ENCODE measurements around the gene FAM227B.
"Not testable (repeated sequence)": the region's sequence is repeated elsewhere in the genome, so short reads cannot be mapped to it uniquely, and the experiment has no call there.

Gene FAM227B

GRCh38 chr15:49612240-49612639, 8.4 kb downstream of the FAM227B start:
- not testable (repeated sequence) for H3K4me3 ChIP-seq (ENCODE audit: low read depth, low read length)

DNA sequence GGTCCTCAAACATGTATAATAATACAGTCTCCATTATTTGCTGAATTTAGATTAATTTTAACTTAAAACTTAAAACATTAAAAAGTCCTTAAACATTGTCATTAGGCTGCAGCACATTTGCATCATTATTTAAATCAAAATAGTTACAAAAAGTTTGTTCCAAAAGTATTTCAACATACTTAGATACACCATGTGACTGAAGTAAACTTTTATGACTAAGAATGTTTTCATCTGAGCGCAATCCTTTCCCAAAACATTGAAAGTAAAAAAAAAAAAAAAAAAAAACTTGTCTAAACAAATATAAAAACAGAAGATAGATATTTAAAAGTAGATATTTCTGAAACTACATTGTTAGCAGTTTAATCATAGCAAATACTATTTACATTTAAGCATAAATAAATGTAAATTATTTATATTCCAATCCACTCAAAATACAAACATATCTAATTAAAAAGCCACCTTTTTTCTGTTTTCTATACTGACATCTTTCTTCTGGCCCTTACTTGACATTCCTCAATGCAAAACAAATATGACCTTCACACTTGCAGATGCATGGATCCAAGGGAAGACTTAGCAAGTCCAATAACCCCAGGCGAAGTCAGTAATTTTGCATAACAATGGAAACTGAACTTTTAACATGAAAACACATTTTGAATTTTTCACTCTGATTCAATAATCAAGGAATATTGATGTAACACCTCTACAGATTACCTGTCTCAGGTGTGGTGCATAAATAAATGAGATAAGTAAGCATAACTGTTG, 10.3 kb downstream of the FAM227B start:
- no peak overlapping the region for H3K4me3 ChIP-seq (ENCODE audit: low read depth, low read length)

GRCh38 chr15:49606594-49606993, 14.0 kb downstream of the FAM227B start:
- H3K4me3 ChIP-seq (ENCODE audit: low read depth, low read length): no peak overlapping the region

DNA sequence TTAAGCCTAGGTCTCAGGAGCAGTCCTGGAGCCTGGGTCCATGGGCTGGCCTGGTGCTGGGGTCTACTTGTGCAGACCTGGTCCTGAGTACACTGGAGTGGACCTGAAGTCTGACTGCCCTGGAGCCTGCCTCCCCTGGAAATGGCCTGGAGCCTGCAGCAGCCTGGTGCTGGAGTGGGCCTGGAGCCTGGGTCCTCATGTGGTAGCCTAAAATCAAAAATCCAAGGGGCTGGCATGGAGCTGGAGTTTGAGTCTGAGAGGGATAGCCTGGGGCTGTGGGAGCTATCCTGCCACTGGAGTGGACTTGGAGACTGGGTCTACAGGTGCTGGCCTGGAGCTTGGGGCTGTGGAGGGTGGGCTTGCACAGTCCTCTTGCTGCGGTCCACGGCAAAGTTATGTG, 15.0 kb downstream of the FAM227B start:
- no peak overlapping the region for H3K4me3 ChIP-seq (ENCODE audit: low read depth, low read length)

DNA sequence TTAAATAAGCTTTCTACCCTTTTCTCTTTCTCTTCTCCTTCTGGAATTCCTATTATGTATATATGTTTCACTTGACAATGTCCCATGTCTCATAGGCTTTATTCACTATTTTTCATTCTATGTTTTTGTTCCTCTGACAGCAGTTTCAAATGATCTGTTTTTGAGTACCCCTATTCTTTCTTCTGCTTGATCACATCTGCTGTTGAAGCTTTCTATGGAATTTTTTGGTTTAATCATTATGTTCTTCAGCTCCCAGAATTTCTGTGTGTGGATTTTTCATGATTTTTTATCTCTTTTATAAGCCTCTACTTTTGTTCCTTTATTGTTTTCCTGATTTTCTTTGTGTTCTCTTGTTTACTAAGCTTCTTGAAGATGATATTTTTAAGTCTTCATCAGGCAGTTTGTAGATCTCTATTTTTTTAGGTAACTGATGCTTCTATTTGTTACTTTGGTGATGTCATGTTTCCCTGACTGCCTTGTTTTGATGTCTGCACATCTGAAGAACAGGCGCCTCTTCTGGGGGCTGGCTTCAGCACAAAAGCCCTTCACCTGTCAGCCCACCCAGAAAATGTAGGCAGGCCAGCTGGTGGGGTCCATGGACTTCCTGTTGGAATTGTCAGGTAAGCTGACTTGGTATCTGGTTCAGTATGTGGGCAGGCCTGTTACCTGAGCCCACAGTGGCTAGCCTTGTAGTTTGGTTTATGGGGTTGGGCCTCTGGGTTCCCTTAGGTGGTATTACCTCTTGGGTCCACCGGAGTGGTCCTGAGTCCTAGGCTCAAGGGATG, 15.8 kb downstream of the FAM227B start:
- H3K4me3 ChIP-seq (ENCODE audit: low read depth, low read length): no peak overlapping the region

DNA sequence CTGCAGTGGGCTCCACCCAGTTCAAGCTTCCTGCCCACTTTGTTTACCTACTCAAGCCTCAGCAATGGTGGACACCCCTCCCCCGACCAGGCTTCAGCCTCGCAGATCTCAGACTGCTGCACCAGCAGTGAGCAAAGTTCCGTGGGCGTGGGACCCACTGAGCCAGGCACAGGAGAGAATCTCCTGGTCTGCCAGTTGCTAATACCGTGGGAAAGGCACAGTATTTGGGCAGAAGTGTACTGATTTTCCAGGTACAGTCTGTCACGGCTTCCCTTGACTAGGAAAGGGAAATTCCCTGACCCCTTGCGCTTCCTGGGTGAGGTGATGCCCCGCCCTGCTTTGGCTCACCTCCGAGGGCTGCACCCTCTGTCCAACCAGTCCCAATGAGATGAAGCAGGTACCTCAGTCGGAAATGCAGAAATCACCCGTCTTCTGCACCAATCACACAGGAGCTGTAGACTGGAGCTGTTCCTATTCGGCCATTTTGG, 27.7 kb downstream of the FAM227B start:
- not testable (repeated sequence) for H3K4me3 ChIP-seq (ENCODE audit: low read depth, low read length)

DNA sequence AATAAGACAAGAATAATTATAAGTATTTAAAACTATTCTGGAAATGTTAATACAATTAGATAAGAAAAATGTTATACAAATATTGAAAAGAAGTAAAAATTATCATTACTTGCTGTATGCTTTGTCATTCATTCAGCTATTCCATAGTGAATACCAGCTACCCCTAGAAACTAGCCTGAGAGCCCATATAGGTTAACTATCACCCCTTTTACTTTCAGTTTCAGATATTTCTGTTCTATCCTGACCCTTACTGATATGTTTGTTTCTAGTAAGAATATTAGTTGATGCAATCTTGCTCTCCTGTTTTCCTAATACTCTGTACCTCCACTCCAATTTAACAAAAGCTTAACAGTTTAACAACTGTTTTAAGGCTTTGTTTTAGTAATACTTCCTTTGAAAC, 31.6 kb downstream of the FAM227B start:
- no peak overlapping the region for H3K4me3 ChIP-seq (ENCODE audit: low read depth, low read length)

- H3K4me3 ChIP-seq (ENCODE audit: low read depth, low read length): no peak overlapping the region
Measured at GRCh38 chr15:49573421-49573820, 47.2 kb downstream of the FAM227B start.

DNA sequence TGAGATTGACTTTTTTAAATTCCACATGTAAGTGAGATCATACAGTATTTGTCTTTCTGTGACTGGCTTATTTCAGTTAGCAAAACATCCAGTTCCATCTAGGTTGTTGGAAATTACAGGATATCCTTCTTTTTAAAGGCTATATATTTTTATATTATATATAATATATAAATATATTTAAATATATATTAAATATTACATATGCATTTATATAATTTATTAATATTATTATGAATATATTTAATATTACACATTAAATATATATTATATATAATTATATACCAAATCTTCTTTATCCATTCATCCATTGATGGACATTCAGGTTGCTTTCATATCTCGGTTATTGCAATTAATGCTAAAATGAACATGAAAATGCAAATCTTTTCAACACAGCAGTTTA, 49.9 kb downstream of the FAM227B start:
- H3K4me3 ChIP-seq (ENCODE audit: low read depth, low read length): no peak overlapping the region

- no peak overlapping the region for H3K4me3 ChIP-seq (ENCODE audit: low read depth, low read length)
Measured at GRCh38 chr15:49570174-49570573, 50.4 kb downstream of the FAM227B start.

- H3K4me3 ChIP-seq (ENCODE audit: low read depth, low read length): no peak overlapping the region
Measured at GRCh38 chr15:49560045-49560444, 60.6 kb downstream of the FAM227B start.

- no peak overlapping the region for H3K4me3 ChIP-seq (ENCODE audit: low read depth, low read length)
Measured at GRCh38 chr15:49558929-49559328, 61.7 kb downstream of the FAM227B start.

GRCh38 chr15:49556437-49556836, 64.2 kb downstream of the FAM227B start:
- H3K4me3 ChIP-seq (ENCODE audit: low read depth, low read length): no peak overlapping the region

DNA sequence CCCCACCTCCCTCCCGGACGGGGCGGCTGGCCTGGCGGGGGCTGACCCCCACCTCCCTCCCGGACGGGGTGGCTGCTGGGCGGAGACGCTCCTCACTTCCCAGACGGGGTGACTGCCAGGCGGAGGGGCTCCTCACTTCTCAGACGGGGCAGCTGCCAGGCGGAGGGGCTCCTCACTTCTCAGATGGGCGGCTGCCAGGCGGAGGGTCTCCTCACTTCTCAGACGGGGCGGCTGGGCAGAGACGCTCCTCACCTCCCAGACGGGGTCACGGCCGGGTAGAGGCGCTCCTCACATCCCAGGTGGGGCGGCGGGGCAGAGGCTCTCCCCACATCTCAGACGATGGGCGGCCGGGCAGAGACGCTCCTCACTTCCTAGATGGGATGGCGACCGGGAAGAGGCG, 70.3 kb downstream of the FAM227B start:
- not testable (repeated sequence) for H3K4me3 ChIP-seq (ENCODE audit: low read depth, low read length)

- H3K4me3 ChIP-seq (ENCODE audit: low read depth, low read length): no peak overlapping the region
Measured at GRCh38 chr15:49538520-49538919, 82.1 kb downstream of the FAM227B start.

GRCh38 chr15:49530092-49530491, 90.5 kb downstream of the FAM227B start:
- no peak overlapping the region for H3K4me3 ChIP-seq (ENCODE audit: low read depth, low read length)

GRCh38 chr15:49528289-49528688, 92.3 kb downstream of the FAM227B start:
- H3K4me3 ChIP-seq (ENCODE audit: low read depth, low read length): no peak overlapping the region

DNA sequence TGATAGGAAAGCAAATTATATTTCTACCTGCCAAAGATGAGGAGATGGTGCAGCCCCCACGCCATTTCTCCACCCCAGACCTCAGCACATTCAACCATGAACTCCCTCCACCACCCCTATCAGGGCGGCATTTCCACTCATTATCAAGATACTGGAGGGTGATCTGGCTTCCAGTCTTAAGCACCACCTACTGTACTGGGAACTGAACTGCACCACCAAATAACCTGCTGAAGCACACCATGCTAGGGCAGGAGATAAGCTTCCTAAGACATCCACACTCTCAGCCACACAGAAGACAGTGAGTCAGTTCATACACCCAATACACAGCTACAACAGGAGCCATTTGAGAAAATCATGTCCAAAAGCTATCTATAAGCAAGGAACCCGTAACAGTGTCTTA, 98.8 kb downstream of the FAM227B start:
- H3K4me3 ChIP-seq (ENCODE audit: low read depth, low read length): no peak overlapping the region

DNA sequence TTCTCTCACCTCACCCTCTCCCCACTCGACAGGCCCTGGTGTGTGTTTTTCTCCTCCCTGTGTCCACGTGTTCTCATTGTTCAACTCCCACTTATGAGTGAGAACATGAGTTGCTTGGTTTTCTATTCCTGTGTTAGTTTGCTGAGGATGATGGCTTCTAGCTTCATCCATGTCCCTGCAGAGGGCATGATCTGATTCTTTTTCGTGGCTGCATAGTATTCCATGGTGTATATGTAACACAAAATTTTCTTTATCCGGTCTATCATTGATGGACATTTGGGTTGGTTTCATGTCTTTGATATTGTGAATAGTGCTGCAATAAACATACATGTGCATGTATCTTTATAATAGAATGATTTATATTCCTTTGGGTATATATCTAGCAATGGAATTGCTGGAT, 107.9 kb downstream of the FAM227B start:
- H3K4me3 ChIP-seq (ENCODE audit: low read depth, low read length): not testable (repeated sequence)

DNA sequence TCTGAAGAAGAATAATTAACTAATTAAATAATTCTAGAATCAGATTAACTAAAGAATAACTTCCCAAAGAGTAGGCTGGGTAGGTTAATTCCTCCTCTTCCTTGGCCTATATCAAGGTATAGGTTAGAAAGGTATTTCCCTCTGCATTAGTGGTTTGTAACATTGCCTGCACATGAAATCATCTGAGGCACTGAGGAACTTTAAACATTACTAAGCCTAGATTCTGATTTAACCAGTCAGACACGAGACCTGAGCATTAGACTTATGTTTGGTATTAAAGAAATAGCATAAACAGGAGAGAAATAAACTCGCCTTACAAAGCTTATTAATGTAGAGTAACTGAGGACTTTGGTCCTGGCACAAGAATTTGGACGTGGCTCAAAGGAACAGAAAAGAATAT, 113.4 kb downstream of the FAM227B start:
- H3K4me3 ChIP-seq (ENCODE audit: low read depth, low read length): no peak overlapping the region

GRCh38 chr15:49506341-49506740, 114.3 kb downstream of the FAM227B start:
- no peak overlapping the region for H3K4me3 ChIP-seq (ENCODE audit: low read depth, low read length)

DNA sequence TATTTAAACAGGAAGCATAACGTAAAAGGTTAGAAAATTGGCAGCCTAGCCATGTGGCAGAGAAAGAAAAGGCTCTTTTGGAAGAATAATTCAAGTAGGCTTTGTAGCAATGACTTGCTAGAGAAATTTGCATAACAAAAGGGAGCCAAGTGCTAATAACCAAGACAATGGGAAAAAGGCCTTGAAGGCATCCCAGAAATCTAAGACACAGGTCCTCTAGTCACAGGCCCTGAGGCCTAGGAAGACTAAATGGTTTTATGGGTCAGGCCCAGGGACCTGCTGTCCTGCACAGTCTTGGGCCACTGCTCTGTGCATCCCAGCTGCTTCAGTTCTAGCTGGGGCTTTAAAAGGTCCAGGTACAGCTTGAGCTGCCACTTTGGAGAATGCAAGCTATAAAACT, 119.0 kb downstream of the FAM227B start:
- no peak overlapping the region for H3K4me3 ChIP-seq (ENCODE audit: low read depth, low read length)

Data from iPS-11a (cell line).